Measurements from ENCODE around the gene CNNM4.

DNA sequence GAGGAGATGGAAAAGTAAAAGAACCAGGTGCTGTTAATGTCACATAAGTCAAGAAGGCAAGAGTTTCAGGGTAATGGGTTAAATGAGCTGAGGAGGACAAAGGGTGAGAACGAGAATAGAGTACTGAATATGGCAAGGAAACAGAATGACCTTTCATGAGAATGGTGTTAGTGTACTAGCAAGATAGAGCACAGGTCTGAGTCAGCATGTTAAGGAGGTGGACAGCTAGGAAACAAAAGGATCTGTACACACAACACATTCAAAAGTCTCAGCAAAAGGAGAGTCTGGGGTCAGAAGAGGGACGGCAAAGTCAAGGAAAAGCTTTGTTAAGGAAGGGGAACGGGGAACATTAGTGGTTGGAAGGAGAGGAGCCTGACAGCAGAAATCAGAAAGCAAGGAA is 49.7 kb upstream of the CNNM4 start:
- TF ChIP-seq, protein P1, sequence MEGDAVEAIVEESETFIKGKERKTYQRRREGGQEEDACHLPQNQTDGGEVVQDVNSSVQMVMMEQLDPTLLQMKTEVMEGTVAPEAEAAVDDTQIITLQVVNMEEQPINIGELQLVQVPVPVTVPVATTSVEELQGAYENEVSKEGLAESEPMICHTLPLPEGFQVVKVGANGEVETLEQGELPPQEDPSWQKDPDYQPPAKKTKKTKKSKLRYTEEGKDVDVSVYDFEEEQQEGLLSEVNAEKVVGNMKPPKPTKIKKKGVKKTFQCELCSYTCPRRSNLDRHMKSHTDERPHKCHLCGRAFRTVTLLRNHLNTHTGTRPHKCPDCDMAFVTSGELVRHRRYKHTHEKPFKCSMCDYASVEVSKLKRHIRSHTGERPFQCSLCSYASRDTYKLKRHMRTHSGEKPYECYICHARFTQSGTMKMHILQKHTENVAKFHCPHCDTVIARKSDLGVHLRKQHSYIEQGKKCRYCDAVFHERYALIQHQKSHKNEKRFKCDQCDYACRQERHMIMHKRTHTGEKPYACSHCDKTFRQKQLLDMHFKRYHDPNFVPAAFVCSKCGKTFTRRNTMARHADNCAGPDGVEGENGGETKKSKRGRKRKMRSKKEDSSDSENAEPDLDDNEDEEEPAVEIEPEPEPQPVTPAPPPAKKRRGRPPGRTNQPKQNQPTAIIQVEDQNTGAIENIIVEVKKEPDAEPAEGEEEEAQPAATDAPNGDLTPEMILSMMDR (IDR thresholded peaks at IDR 0.05; ENCODE audit: insufficient read depth, low read length, poor library complexity, severe bottlenecking) = no peak
- no peak for TF ChIP-seq EZH2phosphoT487 (conservative IDR thresholded peaks at IDR 0.05; ENCODE audit: low read length)

Data from SU-DHL-6 (cell line).